GM19455 (cell line): Measurements from ENCODE around the gene FMNL3.
"Not testable (repeated sequence)": the region's sequence is repeated elsewhere in the genome, so short reads cannot be mapped to it uniquely, and the experiment has no call there.

Experiments used
- ATAC-seq: cut with Tn5 transposase; IDR thresholded peaks from one replicate; pipeline ENCODE4 v1.9.1; 2021; ENCODE audit not compliant: unreplicated experiment

The FMNL3 gene, protein sequence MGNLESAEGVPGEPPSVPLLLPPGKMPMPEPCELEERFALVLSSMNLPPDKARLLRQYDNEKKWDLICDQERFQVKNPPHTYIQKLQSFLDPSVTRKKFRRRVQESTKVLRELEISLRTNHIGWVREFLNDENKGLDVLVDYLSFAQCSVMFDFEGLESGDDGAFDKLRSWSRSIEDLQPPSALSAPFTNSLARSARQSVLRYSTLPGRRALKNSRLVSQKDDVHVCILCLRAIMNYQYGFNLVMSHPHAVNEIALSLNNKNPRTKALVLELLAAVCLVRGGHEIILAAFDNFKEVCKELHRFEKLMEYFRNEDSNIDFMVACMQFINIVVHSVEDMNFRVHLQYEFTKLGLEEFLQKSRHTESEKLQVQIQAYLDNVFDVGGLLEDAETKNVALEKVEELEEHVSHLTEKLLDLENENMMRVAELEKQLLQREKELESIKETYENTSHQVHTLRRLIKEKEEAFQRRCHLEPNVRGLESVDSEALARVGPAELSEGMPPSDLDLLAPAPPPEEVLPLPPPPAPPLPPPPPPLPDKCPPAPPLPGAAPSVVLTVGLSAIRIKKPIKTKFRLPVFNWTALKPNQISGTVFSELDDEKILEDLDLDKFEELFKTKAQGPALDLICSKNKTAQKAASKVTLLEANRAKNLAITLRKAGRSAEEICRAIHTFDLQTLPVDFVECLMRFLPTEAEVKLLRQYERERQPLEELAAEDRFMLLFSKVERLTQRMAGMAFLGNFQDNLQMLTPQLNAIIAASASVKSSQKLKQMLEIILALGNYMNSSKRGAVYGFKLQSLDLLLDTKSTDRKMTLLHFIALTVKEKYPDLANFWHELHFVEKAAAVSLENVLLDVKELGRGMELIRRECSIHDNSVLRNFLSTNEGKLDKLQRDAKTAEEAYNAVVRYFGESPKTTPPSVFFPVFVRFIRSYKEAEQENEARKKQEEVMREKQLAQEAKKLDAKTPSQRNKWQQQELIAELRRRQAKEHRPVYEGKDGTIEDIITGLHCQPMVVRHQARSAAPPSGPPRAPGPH

DNA sequence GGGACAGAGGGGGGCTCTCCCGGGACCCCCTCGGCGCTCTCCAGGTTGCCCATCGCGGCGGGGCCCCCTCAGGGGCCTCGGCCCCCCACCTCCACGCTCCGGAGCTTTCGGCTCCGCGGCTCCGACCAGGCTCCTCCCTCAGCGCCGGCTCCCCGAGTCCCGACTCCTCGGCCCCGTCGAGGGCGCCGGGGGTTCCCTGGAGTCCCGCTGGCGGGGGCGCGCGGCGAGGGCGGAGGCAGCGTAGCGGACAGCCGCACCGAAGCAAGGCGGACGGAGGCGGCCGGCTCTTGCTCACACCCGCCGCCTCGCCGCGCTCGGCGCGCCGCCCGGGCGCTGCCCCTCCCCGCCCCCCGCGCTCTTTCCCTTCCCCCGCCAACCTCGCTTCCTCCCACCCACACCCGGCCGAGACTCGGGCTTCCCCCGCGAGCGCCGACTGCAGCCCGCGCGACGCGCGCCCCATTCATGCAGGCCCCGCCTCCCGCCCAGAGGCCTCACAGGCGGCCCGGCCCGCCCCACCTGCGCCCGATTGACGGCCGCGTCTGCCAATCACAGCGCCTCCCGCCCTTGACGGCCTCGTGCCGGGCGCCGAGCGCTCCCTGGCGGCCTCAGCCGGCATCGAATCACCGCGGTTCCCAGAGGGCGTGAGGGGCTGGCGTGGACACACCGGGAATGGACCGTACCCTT, at the start of gene FMNL3:
FMNL3 (minus strand) TSS at position 278 of the 684 bp plus-strand sequence; CDS start at position 53, 225 bp downstream.
- peak; percentile 76 for ATAC-seq

DNA sequence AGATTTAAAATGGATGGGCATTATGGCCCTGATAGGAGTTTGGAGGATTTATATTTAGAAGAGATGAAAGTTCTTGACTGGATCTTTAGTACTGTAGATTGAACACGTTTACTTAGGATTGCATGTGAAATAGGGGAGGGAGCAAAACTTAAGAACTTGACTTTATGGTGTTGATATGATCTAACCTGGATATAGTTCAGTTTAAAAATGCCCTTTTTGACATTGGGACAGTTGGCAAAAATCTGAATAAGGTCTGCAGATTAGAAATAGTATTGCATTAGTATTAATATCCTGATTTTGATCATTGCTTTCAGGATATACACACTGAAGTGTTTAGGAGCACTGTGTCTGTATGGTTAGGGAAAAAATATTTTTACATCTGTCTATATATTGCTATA, 43.8 kb upstream of the FMNL3 start:
- ATAC-seq, result no peak

DNA sequence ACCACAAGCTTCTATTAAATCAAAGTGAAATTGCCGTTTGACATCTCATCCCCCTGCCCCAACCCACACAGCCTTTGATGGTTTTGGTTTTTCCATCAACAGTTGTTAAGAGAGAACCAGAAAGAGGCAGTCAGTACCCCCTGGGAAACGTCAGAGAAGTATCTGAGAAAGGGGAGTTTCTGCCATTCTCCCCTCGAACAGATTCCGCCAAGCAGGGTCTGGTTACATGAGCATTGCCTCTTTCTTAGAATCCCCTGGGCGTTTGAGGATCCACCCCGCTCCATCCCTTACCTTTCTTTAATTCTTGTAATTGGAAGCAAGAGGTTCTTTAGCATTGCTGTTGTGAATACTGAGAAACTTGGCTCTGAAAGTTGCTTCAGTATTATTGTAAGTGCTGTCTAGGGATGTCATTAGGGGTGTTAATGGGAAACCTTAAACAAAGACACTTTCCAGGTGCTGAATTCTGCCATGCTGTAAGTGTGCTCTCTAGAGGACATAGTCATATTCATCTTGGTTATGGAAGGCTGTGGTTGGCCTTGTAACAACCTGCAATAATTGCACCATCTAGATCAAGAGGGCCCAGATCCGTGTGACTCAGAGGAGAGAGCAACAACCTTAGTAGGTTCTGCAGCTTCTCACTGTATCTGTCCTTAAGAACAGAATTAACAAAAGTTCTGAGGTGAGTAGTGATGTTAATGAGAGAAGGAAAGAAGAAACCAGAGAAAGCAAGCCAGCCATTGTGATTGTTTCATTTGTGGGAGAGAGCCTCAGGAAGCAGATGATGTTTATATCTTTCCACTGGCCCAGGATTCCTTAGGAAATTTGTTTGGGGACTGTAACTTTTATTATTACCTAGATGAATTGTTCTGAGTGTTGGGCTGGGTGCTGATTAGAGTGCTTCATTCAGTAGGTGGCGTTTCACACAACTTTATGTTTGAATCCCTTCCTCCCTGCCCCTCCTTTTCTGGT, 43.1 kb upstream of the FMNL3 start:
- no peak for ATAC-seq

DNA sequence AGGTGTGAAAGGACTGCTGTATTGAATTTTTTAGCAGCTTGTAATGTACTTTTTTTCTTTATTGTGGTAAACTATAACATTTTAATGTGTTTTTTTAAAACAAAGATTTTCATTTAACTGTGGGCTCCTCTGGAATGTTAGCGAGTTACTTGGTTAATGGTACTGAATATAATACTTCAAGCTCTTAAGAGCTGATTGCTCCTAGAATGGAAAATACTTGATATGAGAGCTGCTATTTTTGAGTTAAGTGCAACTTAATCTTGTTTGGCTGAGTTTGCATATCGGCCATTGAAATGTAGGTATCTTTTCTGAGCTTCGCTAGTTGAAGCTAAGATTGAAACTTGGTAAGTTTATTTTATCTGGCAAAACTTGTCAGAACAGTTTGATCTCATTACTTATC, 41.6 kb upstream of the FMNL3 start:
- ATAC-seq, result no peak

DNA sequence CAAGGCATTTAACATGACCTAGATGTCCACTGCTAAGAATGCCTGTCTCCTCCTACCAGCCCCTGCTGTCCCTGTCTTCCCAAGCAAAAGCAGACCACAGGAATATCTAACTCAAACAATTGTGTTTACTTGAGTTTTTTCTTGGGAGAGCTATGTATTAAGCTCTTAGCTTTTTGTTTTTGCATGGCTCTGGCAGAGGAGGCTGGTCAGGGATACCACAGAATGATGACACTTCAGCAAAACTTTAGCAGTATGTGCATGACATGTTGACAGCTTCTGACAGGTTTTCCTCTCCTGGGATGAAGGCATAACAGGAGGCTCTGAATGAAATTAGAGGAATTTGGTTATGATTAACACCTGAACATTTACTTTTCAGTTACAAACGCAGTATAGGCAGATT, 41.1 kb upstream of the FMNL3 start:
- ATAC-seq, result no peak

DNA sequence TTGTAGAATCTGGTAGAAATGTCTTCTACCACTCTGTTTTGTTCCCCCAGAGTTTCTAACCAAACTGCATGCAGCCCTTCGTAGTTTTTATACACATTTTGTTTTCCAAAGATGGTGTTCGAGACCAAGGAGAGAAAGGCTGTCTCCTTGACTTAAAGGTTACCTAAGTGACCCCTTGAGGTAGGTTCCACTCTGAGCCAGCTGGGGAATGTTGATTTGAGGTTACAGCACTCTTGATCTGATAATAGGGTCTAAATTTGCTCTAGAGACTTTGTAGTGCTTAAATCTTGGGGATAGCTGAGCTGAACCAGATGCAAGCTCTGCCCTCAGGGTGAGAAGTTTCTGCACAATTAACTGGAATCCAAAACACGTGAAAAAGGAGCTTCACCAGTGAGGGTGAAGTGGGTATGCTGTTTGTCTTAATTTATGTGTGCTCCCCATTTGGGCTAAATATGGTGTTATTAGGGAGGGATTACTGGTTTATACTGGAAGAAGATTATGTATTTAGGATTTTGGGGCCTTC, 37.2 kb upstream of the FMNL3 start:
- ATAC-seq, result no peak

- ATAC-seq, result peak; percentile 46
Observed at GRCh38 chr12:49741882-49742620, 34.8 kb upstream of the FMNL3 start.

DNA sequence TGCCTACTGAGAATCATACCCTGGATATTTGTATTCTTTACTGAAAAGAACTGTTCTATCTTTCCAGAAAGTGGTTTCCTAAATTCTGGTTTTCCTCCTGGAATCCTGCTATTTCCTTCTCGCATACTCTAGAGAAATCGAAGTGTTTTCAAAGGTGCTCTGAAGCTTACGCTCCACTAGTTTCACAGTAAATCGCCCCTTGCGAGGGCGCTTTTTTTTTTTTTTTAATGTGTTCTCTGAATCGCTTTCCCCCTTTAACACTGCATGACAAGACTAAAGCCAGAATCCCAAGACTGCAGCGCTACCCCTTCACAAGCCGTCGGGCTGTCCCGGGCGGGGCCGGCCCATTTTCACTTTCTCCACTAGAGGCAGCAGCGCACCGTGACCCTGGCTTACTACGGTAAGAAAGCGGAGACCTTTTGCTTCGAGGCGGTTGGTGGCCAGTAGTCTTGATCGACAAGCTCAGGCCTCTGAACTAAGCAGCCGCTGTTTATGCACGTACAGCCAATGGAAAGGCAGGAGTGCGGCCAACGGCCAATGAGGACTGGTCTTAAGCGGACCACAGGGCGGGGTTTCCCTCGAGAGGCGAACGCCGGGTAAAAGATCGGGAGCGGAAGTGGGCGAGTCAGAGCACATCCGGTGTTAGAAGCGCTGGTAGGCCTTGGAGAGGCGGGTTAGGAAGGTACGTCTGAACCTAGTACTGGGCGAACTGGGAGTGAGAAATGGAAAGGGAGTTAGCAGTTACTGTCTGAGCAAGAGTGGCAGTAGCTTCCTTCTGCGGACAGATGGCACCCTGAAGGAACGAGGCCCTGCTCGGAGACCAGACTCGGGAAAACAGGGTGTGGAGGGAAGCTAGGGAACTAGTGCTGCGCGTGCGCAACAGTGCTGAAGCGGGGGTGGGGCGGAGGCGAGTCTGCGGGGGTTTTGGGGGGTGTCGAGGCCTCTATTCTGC, 34.0 kb upstream of the FMNL3 start, which contains the start of gene TMBIM6:
TMBIM6 (plus strand) TSS at position 628 of the 952 bp plus-strand sequence. CDS start 10,937 bp downstream, outside the sequence.
- peak; percentile 97 for ATAC-seq

- not testable (repeated sequence) for ATAC-seq
Observed at GRCh38 chr12:49740277-49740676, 33.1 kb upstream of the FMNL3 start.

DNA sequence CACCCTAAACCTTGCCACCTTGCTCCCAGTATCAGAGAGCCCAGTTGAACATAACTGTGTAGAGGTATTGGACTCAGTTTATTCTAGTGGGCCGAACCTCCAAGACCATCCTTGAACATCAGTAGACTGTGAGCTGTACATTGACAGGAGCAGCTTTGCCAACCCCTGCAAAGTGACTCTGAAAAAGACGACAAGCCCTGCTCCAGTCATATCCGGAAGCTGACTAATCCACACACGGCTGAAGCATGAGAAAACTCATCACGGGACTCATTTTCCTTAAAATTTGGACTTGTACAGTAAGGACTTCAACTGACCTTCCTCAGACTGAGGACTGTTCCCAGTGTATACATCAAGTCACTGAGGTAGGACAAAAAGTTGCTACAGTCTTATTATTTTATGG, 31.5 kb upstream of the FMNL3 start:
- not testable (repeated sequence) for ATAC-seq

DNA sequence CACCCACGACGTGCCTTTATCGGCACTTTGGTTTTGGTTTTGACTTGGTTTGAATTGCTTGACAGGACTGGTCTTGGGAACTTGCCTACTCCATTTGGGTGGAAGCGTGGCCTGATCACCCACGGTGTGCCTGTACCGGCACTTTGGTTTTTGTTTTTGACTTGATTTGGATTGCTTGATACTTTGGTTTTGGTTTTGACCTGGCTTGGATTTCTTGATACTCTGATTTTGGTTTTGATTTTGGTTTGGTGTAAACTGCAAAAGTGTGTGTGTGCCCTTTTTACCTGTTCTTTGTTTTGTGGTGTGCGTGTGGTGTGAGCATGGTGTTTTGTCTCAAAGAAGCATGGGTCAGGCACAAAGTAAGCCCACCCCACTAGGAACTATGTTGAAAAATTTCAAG, 27.7 kb upstream of the FMNL3 start:
- not testable (repeated sequence) for ATAC-seq

GRCh38 chr12:49733219-49734017, 26.2 kb upstream of the FMNL3 start:
- ATAC-seq, result no peak

- ATAC-seq, result no peak
Observed at GRCh38 chr12:49730568-49731101, 23.4 kb upstream of the FMNL3 start.

- no peak for ATAC-seq
Observed at GRCh38 chr12:49730050-49730449, 22.8 kb upstream of the FMNL3 start.

DNA sequence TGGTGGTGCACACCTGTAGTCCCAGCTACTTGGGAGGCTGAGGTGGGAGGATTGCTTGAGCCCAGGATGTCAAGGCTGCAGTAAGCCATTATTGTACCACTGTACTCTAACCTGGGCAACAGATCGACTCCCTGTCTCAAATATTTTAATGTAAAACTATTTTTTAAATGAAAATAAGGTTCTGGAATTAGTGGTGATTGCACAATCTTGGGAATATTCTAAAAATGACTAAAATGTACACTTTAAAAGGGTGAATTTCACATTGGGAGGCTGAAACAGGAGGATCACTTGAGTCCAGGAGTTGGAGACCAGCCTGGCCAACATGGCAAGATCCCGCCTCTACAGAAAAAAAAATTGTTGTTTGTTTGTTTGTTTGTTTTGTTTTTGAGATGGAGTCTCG, 21.2 kb upstream of the FMNL3 start:
- no peak for ATAC-seq

GRCh38 chr12:49721355-49721754, 14.2 kb upstream of the FMNL3 start:
- ATAC-seq, result not testable (repeated sequence)

DNA sequence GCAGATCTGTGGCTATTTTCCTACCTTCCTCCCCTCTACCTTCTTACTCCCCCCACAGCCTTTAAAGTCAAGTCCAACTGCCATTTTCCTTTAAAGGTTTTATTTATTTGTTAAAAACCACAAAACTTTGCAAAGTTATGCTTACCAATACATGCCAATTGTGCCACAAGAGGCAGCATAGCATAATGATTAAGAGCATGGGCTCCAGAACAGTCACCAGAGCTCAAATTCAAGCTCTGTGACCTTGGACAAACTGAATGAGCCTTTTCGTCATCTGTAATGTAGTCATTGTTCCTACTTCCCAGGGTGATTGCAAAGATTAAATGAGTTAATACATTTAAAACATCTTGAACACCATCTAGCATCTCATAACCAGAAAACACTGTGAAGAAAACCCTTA, 13.0 kb upstream of the FMNL3 start:
- no peak for ATAC-seq
